OCI-LY3 (cell line): ENCODE results near the gene ELF1.

Experiments used
- EZH2phosphoT487 ChIP-seq: fragments of 200-600 bp; shearing (Covaris generic); IDR thresholded peaks from 2 replicates; pipeline ENCODE4 v1.6.1; 2018; ENCODE audit warnings: antibody characterized with exemption, mixed run types, low read depth
- TF ChIP-seq, protein P1 (sequence below): fragments of 200-600, 300-600 bp; sonication (generic); IDR thresholded peaks from 2 replicates; pipeline ENCODE4 v1.5.1; 2014; ENCODE audit warnings: antibody characterized with exemption, low read length, low read depth

DNA sequence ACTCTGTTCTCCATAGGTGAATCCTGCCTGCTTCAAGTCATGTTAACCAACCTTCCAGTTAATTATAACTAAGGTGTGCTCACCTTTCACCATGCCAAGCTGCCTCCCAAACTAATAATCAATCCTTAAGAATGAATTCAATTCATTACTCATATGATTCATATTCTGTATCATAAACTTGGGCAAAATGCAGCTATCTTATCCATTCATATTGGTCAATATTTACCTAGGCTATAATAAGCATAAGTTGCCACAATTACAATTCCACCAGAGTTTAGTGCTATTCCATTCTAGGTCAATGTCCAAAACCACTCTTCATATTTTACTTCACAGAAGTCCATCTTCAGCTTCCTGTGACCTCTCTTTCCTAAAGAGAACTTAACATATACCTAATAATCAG, 13.4 kb downstream of the ELF1 start:
- TF ChIP-seq, protein P1, sequence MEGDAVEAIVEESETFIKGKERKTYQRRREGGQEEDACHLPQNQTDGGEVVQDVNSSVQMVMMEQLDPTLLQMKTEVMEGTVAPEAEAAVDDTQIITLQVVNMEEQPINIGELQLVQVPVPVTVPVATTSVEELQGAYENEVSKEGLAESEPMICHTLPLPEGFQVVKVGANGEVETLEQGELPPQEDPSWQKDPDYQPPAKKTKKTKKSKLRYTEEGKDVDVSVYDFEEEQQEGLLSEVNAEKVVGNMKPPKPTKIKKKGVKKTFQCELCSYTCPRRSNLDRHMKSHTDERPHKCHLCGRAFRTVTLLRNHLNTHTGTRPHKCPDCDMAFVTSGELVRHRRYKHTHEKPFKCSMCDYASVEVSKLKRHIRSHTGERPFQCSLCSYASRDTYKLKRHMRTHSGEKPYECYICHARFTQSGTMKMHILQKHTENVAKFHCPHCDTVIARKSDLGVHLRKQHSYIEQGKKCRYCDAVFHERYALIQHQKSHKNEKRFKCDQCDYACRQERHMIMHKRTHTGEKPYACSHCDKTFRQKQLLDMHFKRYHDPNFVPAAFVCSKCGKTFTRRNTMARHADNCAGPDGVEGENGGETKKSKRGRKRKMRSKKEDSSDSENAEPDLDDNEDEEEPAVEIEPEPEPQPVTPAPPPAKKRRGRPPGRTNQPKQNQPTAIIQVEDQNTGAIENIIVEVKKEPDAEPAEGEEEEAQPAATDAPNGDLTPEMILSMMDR: no peak
- no peak for TF ChIP-seq EZH2phosphoT487
